SIG-M5 (cell line): ENCODE measurements around the gene WDR20.
"Not testable (repeated sequence)": the region's sequence is repeated elsewhere in the genome, so short reads cannot be mapped to it uniquely, and the experiment has no call there.

ENCODE experiments used
- DNase-seq: peaks from one replicate; lab custom pipeline; 2025; lab: John Stamatoyannopoulos, UW

Gene WDR20

GRCh38 chr14:102139286-102140026, at the start of gene WDR20:
Gene WDR20, plus strand, starts transcription at chr14:102139897. Its CDS starts 27 bp downstream, at chr14:102139924.
- DNase-seq = peak; percentile 66

- no peak for DNase-seq
These were observed 49.0 kb upstream of the WDR20 start for GRCh38 chr14:102090713-102091112.

- no peak for DNase-seq
These were observed 46.9 kb upstream of the WDR20 start for GRCh38 chr14:102092806-102093205.

- DNase-seq = no peak
These were observed 45.6 kb upstream of the WDR20 start for GRCh38 chr14:102094101-102094500.

- no peak for DNase-seq
These were observed 44.3 kb upstream of the WDR20 start for GRCh38 chr14:102095231-102095870.

GRCh38 chr14:102095871-102096568, 43.7 kb upstream of the WDR20 start:
- no peak for DNase-seq

GRCh38 chr14:102096569-102097188, 43.0 kb upstream of the WDR20 start:
- DNase-seq = no peak

GRCh38 chr14:102097441-102098135, 42.1 kb upstream of the WDR20 start:
- no peak for DNase-seq

- no peak for DNase-seq
These were observed 36.5 kb upstream of the WDR20 start for GRCh38 chr14:102103062-102103695.

GRCh38 chr14:102105369-102105768, 34.3 kb upstream of the WDR20 start:
- no peak for DNase-seq

GRCh38 chr14:102109332-102109731, 30.4 kb upstream of the WDR20 start:
- not testable (repeated sequence) for DNase-seq

GRCh38 chr14:102111101-102111500, 28.6 kb upstream of the WDR20 start:
- no peak for DNase-seq

GRCh38 chr14:102116361-102117180, 23.1 kb upstream of the WDR20 start:
- no peak for DNase-seq

- DNase-seq = no peak
These were observed 21.8 kb upstream of the WDR20 start for GRCh38 chr14:102117852-102118251.

- DNase-seq = no peak
These were observed 18.8 kb upstream of the WDR20 start for GRCh38 chr14:102120888-102121287.

GRCh38 chr14:102121567-102121966, 18.1 kb upstream of the WDR20 start:
- no peak for DNase-seq

GRCh38 chr14:102124419-102124818, 15.3 kb upstream of the WDR20 start:
- DNase-seq = no peak

- no peak for DNase-seq
These were observed 14.2 kb upstream of the WDR20 start for GRCh38 chr14:102125546-102125945.

- DNase-seq = no peak
These were observed 12.8 kb upstream of the WDR20 start for GRCh38 chr14:102126807-102127455.

GRCh38 chr14:102131741-102132140, 8.0 kb upstream of the WDR20 start:
- no peak for DNase-seq
